ENCODE measurements around the gene TANGO2.

TANGO2 gene

GRCh38 chr22:20058989-20059770, 38.3 kb downstream of the TANGO2 start:
- POLR2A ChIA-PET = interaction anchor here (1.8 kb wide), 1 partner anchor 21 kb away, joined by 4 read pairs; the partner anchor contains the start of gene DGCR8
- TF ChIP-seq L3MBTL2 (conservative IDR thresholded peaks at IDR 0.05) (no peak), BHLHE40 (IDR thresholded peaks at IDR 0.05; ENCODE audit: borderline replicate concordance) (no peak), ZNF384 (IDR thresholded peaks at IDR 0.05) (no peak), NFRKB (IDR thresholded peaks at IDR 0.05) (no peak), FOXM1 (IDR thresholded peaks at IDR 0.05; ENCODE audit: borderline replicate concordance) (no peak), ARNT (IDR thresholded peaks at IDR 0.05) (no peak), SUZ12 (IDR thresholded peaks at IDR 0.05) (no peak), PKNOX1 (IDR thresholded peaks at IDR 0.05) (no peak), FOXK2 (IDR thresholded peaks at IDR 0.05) (no peak), CTBP1 (IDR thresholded peaks at IDR 0.05; ENCODE audit: borderline replicate concordance) (no peak), ELF4 (IDR thresholded peaks at IDR 0.05) (no peak), HDGF (IDR thresholded peaks at IDR 0.05; ENCODE audit: borderline replicate concordance) (no peak), FOXA1 (IDR thresholded peaks at IDR 0.05) (no peak), TARDBP (IDR thresholded peaks at IDR 0.05) (no peak), SP1 (IDR thresholded peaks at IDR 0.05) (no peak), LEF1 (IDR thresholded peaks at IDR 0.05; ENCODE audit: borderline replicate concordance) (no peak)
- CTCF ChIA-PET = interaction anchor here (0.6 to 1.6 kb wide), 3 partner anchors 13 to 261 kb away, joined by 3 read pairs; no protein-coding TSS in a partner anchor

GRCh38 chr22:20060700-20061480, 40.0 kb downstream of the TANGO2 start:
- no peak for DNase-seq (ENCODE audit: extremely low spot score)
- no peak for TF ChIP-seq ZNF384 (IDR thresholded peaks at IDR 0.05)
- TF ChIP-seq HDGF (IDR thresholded peaks at IDR 0.05; ENCODE audit: borderline replicate concordance) = no peak
- TF ChIP-seq L3MBTL2 (conservative IDR thresholded peaks at IDR 0.05) = no peak
- TF ChIP-seq FOXK2 (IDR thresholded peaks at IDR 0.05) = no peak
- TF ChIP-seq BHLHE40 (IDR thresholded peaks at IDR 0.05; ENCODE audit: borderline replicate concordance) = no peak
- TF ChIP-seq LEF1 (IDR thresholded peaks at IDR 0.05; ENCODE audit: borderline replicate concordance) = no peak
- no peak for TF ChIP-seq SP1 (IDR thresholded peaks at IDR 0.05)
- no peak for TF ChIP-seq FOXM1 (IDR thresholded peaks at IDR 0.05; ENCODE audit: borderline replicate concordance)
- no peak for TF ChIP-seq PKNOX1 (IDR thresholded peaks at IDR 0.05)
- no peak for TF ChIP-seq SUZ12 (IDR thresholded peaks at IDR 0.05)
- TF ChIP-seq ARNT (IDR thresholded peaks at IDR 0.05) = no peak
- TF ChIP-seq CTBP1 (IDR thresholded peaks at IDR 0.05; ENCODE audit: borderline replicate concordance) = no peak
- no peak for TF ChIP-seq NFRKB (IDR thresholded peaks at IDR 0.05)
- TF ChIP-seq ELF4 (IDR thresholded peaks at IDR 0.05) = no peak
- no peak for TF ChIP-seq FOXA1 (IDR thresholded peaks at IDR 0.05)
- TF ChIP-seq TARDBP (IDR thresholded peaks at IDR 0.05) = no peak
- ChIA-PET POLR2A (interaction anchor here (0.6 kb wide), 1 partner anchor 11 kb away, joined by 3 read pairs; no protein-coding TSS in a partner anchor), CTCF (interaction anchor here (0.7 kb wide), 1 partner anchor 22 kb away, joined by 3 read pairs; no protein-coding TSS in a partner anchor)

More at GRCh38 chr22:20058989-20059770, 38.3 kb downstream of the TANGO2 start:
- no peak for DNase-seq (ENCODE audit: extremely low spot score)

- ChIA-PET POLR2A (interaction anchor here (0.6 to 1.8 kb wide), 2 partner anchors 11 to 18 kb away, joined by 3 to 7 read pairs; partner anchors contain the start of gene DGCR8), CTCF (interaction anchor here (0.7 kb wide), 1 partner anchor 21 kb away, joined by 3 read pairs; no protein-coding TSS in a partner anchor)
- TF ChIP-seq CTBP1 (IDR thresholded peaks at IDR 0.05; ENCODE audit: borderline replicate concordance) (no peak), SUZ12 (IDR thresholded peaks at IDR 0.05) (no peak), ELF4 (IDR thresholded peaks at IDR 0.05) (no peak), TARDBP (IDR thresholded peaks at IDR 0.05) (no peak), LEF1 (IDR thresholded peaks at IDR 0.05; ENCODE audit: borderline replicate concordance) (no peak), FOXK2 (IDR thresholded peaks at IDR 0.05) (no peak), FOXA1 (IDR thresholded peaks at IDR 0.05) (no peak), NFRKB (IDR thresholded peaks at IDR 0.05) (no peak), L3MBTL2 (conservative IDR thresholded peaks at IDR 0.05) (no peak), ARNT (IDR thresholded peaks at IDR 0.05) (no peak), ZNF384 (IDR thresholded peaks at IDR 0.05) (no peak), SP1 (IDR thresholded peaks at IDR 0.05) (no peak), HDGF (IDR thresholded peaks at IDR 0.05; ENCODE audit: borderline replicate concordance) (no peak), BHLHE40 (IDR thresholded peaks at IDR 0.05; ENCODE audit: borderline replicate concordance) (no peak), FOXM1 (IDR thresholded peaks at IDR 0.05; ENCODE audit: borderline replicate concordance) (no peak), PKNOX1 (IDR thresholded peaks at IDR 0.05) (no peak)
- DNase-seq (ENCODE audit: extremely low spot score) = no peak
These were observed 40.6 kb downstream of the TANGO2 start for GRCh38 chr22:20061481-20061861.

- TF ChIP-seq ZNF384 (IDR thresholded peaks at IDR 0.05) (no peak), HDGF (IDR thresholded peaks at IDR 0.05; ENCODE audit: borderline replicate concordance) (no peak), FOXA1 (IDR thresholded peaks at IDR 0.05) (no peak), NFRKB (IDR thresholded peaks at IDR 0.05) (no peak), ELF4 (IDR thresholded peaks at IDR 0.05) (no peak), BHLHE40 (IDR thresholded peaks at IDR 0.05; ENCODE audit: borderline replicate concordance) (no peak), FOXK2 (IDR thresholded peaks at IDR 0.05) (no peak), L3MBTL2 (conservative IDR thresholded peaks at IDR 0.05) (no peak), SUZ12 (IDR thresholded peaks at IDR 0.05) (no peak), FOXM1 (IDR thresholded peaks at IDR 0.05; ENCODE audit: borderline replicate concordance) (no peak), PKNOX1 (IDR thresholded peaks at IDR 0.05) (no peak)
- DNase-seq (ENCODE audit: extremely low spot score) = no peak
- CTCF ChIA-PET = no interaction called here
- POLR2A ChIA-PET = interaction anchor here (1.8 kb wide), 1 partner anchor 17 kb away, joined by 7 read pairs; the partner anchor contains the start of gene DGCR8
These were observed 41.3 kb downstream of the TANGO2 start for GRCh38 chr22:20062043-20062765.
